Mesothelial cell of epicardium (in vitro differentiated cells): Measurements from ENCODE around the gene UXS1. TPM values are rescaled to one million over a fixed set of nuclear protein-coding genes. Genes with fewer than 3 reads are reported as not detected.

Experiments
- DNase-seq, 2 experiments: peaks; one replicate each; pipeline ENCODE4 v3.0.0; 2021; ENCODE audit warnings: low spot score in 2 of 2; ENCODE audit not compliant: unreplicated experiment in 2 of 2
- H3K27ac Mint-ChIP-seq: 2 replicates; pipeline ENCODE4 v1.8.0; 2021; ENCODE audit warnings: mixed read lengths
- H3K27me3 Mint-ChIP-seq: 2 replicates; pipeline ENCODE4 v1.8.0; 2021; ENCODE audit warnings: low read depth, mixed read lengths
- H3K36me3 Mint-ChIP-seq: 2 replicates; pipeline ENCODE4 v1.8.0; 2021; ENCODE audit warnings: mixed read lengths
- H3K4me1 Mint-ChIP-seq: 2 replicates; pipeline ENCODE4 v1.8.0; 2021; ENCODE audit warnings: mixed read lengths
- H3K4me3 Mint-ChIP-seq: 2 replicates; pipeline ENCODE4 v1.8.0; 2021; ENCODE audit warnings: mild to moderate bottlenecking, moderate library complexity, mixed read lengths
- H3K9me3 Mint-ChIP-seq: 2 replicates; pipeline ENCODE4 v1.8.0; 2021; ENCODE audit warnings: mixed read lengths
- total RNA-seq: library from RNA; stranded (reverse); gene quantifications from 3 replicates; pipeline ENCODE4 v1.2.1, GENCODE V29; 2021
- TF ChIP-seq, protein P1 (sequence below): fragments of 200-600 bp; sonication (generic); IDR thresholded peaks from one replicate; pipeline ENCODE4 v1.5.0; 2021; ENCODE audit warnings: antibody characterized with exemption; ENCODE audit not compliant: unreplicated experiment

UXS1 gene
- total RNA-seq, 1 donor from 2014 or later = 52.8 TPM

DNA sequence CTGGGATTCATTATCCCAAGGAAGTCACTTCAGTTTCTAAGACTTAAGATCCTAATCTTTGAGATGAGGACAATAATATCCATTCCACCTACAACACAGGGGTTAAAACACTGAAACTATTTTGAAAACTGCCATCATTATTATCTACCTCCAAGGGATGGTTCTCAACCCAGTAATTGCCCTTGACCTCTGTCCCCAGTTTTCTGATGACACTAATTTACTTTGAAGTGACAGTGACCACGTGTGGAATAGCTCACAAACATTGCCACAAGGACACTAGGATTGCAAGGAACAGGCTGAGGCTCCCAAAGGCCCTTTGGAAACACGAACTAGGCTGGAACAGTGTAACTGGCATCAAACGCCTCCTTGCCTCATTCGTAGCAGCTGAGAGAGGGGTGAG lies 78.4 kb downstream of the UXS1 start:
- no peak for DNase-seq
- Mint-ChIP-seq H3K4me3 (no peak overlapping the region), H3K36me3 (peaks cover 17% of the 10 kb centered on the region), H3K4me1 (no peaks in the 10 kb centered on the region), H3K27me3 (no peaks in the 10 kb centered on the region), H3K9me3 (no peaks in the 10 kb centered on the region), H3K27ac (no peak overlapping the region)
- TF ChIP-seq, protein P1, sequence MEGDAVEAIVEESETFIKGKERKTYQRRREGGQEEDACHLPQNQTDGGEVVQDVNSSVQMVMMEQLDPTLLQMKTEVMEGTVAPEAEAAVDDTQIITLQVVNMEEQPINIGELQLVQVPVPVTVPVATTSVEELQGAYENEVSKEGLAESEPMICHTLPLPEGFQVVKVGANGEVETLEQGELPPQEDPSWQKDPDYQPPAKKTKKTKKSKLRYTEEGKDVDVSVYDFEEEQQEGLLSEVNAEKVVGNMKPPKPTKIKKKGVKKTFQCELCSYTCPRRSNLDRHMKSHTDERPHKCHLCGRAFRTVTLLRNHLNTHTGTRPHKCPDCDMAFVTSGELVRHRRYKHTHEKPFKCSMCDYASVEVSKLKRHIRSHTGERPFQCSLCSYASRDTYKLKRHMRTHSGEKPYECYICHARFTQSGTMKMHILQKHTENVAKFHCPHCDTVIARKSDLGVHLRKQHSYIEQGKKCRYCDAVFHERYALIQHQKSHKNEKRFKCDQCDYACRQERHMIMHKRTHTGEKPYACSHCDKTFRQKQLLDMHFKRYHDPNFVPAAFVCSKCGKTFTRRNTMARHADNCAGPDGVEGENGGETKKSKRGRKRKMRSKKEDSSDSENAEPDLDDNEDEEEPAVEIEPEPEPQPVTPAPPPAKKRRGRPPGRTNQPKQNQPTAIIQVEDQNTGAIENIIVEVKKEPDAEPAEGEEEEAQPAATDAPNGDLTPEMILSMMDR = no peak

DNA sequence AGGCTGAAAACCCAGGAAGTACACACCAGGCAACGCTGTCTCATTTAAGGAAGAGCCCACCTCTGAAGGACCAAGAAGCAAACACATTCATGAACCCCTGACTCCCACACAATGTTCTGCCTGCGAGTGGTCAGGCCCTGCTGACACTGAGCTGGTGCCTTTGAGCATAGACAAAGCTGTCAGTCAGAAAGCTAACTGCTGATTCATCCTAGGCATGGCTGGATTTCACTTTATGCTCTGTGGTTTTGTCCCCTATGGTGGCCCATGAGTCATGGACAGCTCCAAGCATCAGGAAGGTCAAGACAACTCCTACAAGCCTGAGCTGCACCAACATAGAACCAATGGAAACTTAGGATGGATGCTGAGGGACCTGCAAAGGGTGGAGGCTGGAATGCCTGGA lies 78.9 kb downstream of the UXS1 start:
- no peaks in the 10 kb centered on the region for H3K4me1 Mint-ChIP-seq
- TF ChIP-seq, protein P1 = no peak
- no peak overlapping the region for H3K27ac Mint-ChIP-seq
- H3K36me3 Mint-ChIP-seq = peaks cover 19% of the 10 kb centered on the region
- H3K4me3 Mint-ChIP-seq = no peak overlapping the region
- no peak for DNase-seq
- no peaks in the 10 kb centered on the region for H3K9me3 Mint-ChIP-seq
- H3K27me3 Mint-ChIP-seq = no peaks in the 10 kb centered on the region

DNA sequence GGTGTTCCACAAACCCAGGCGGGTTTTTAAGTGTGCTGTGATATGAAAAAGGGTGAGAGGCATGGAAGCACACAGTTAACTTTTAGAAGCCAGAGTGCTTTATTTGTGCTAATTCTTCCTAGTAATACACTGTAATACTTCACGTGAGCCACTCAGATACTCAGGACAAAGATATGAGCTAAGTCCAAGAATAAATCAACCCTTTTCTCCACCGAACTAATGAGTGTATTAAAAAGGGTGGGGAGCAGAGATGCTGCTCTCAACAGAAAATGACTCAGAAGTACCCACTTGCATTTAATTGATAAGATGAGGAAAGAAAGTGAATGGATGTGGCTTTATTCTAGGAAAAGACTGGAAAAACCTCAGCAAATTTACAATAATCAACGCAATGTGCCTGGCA lies 79.9 kb downstream of the UXS1 start:
- H3K4me1 Mint-ChIP-seq = no peaks in the 10 kb centered on the region
- TF ChIP-seq, protein P1 = no peak
- peaks cover 19% of the 10 kb centered on the region for H3K36me3 Mint-ChIP-seq
- no peak overlapping the region for H3K27ac Mint-ChIP-seq
- H3K9me3 Mint-ChIP-seq = no peaks in the 10 kb centered on the region
- DNase-seq = no peak
- H3K27me3 Mint-ChIP-seq = no peaks in the 10 kb centered on the region
- H3K4me3 Mint-ChIP-seq = no peak overlapping the region

DNA sequence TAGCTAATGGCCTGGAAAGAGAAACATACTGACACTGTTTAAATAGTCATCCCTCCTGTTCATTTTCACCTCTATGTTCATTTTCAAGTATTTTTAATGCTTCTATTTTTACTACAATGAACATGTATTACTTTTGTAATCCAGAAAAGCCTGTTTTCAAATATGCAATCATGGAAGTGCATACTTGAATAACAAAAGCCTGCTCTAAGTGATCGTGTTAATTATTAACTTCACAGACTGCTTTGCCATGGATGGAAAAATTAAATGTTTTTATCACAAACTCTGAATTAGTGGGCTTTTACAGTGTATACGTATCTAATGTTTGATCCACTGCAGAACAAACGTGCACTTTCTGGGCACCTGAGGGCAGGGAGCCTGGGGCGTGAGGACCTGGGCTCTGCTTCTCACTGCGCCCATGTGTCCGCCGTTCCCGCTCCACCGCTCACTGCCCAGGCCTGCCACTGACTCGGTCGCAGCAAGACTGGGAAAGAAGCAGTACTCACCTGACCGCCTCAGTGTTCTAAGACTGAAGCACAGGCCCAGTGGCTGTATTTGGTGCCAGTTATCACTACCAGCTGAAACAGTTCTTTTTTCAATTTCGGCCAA lies 80.6 kb downstream of the UXS1 start:
- no peak overlapping the region for H3K27ac Mint-ChIP-seq
- no peaks in the 10 kb centered on the region for H3K27me3 Mint-ChIP-seq
- H3K4me1 Mint-ChIP-seq = no peaks in the 10 kb centered on the region
- peaks cover 19% of the 10 kb centered on the region for H3K36me3 Mint-ChIP-seq
- TF ChIP-seq, protein P1 = no peak
- H3K9me3 Mint-ChIP-seq = no peaks in the 10 kb centered on the region
- no peak for DNase-seq
- no peak overlapping the region for H3K4me3 Mint-ChIP-seq

DNA sequence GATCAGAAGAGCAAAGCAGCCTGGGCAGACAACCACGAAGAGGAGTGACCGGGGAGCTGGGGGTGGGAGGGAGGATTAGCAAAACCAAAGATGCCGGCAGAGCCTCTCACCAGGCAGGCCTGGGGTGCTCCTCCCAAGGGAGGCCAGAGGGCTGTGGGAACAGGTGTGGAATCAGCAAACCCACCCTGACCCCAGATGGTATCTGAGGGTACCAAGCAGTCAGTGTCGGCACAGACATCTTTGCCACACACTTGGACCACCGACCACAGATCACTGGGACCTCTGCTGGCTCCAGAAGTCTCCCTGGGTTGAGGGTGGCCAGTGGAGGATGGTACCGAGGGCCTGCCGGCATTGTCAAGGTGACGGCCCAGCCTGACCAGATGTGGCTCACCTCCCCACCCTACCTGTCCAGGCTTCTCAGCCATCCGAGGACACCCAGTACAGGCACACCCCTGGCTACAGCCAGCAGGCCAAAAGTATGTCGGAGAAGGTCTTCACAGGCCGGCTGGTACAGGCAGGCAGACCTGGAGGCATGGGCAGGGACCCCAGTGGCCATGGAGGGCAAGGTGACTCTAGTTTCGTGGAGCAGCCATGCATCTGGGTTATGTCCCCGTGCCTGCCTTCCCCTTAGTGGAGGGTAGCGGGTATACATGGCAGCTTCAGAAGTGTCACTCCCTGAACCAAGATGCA lies 82.1 kb downstream of the UXS1 start:
- no peaks in the 10 kb centered on the region for H3K4me1 Mint-ChIP-seq
- no peaks in the 10 kb centered on the region for H3K9me3 Mint-ChIP-seq
- no peak for DNase-seq
- TF ChIP-seq, protein P1 = no peak
- H3K36me3 Mint-ChIP-seq = peaks cover 18% of the 10 kb centered on the region
- no peak overlapping the region for H3K4me3 Mint-ChIP-seq
- no peak overlapping the region for H3K27ac Mint-ChIP-seq
- H3K27me3 Mint-ChIP-seq = no peaks in the 10 kb centered on the region
